Chondrocyte (in vitro differentiated cells): Measurements from ENCODE around the gene MUC2. TPM values are rescaled to one million over a fixed set of nuclear protein-coding genes. Genes with fewer than 3 reads are reported as not detected.

Source experiments
- DNase-seq: peaks from one replicate; pipeline ENCODE4 v3.0.0; 2021; ENCODE audit warnings: mixed read lengths, low spot score
- H3K27ac Mint-ChIP-seq: one replicate; pipeline ENCODE4 v1.8.0; 2021; ENCODE audit warnings: mild to moderate bottlenecking, moderate library complexity, mixed read lengths; ENCODE audit not compliant: unreplicated experiment
- H3K27me3 Mint-ChIP-seq: 2 replicates; pipeline ENCODE4 v1.8.0; 2021; ENCODE audit warnings: low read depth, mixed read lengths
- H3K36me3 Mint-ChIP-seq: 2 replicates; pipeline ENCODE4 v1.8.0; 2021; ENCODE audit warnings: low read depth, mixed read lengths
- H3K4me1 Mint-ChIP-seq: 2 replicates; pipeline ENCODE4 v1.8.0; 2021; ENCODE audit warnings: low read depth, mild to moderate bottlenecking, mixed read lengths
- H3K4me3 Mint-ChIP-seq: one replicate; pipeline ENCODE4 v1.8.0; 2021; ENCODE audit warnings: mild to moderate bottlenecking, moderate library complexity, mixed read lengths; ENCODE audit not compliant: unreplicated experiment
- H3K9me3 Mint-ChIP-seq: 2 replicates; pipeline ENCODE4 v1.8.0; 2021; ENCODE audit warnings: low read depth, mixed read lengths
- total RNA-seq: library from RNA; stranded (reverse); gene quantifications from 3 replicates; pipeline ENCODE4 v1.2.1, GENCODE V29; 2021
- TF ChIP-seq, protein P1 (sequence below): fragments of 200-600 bp; sonication (generic); IDR thresholded peaks from 2 replicates; pipeline ENCODE4 v1.5.0; 2021; ENCODE audit warnings: antibody characterized with exemption, mild to moderate bottlenecking, moderate library complexity

Gene MUC2
- total RNA-seq, 1 donor from 2014 or later = not detected

GRCh38 chr11:1041149-1041467 lies 33.6 kb upstream of the MUC2 start:
- TF ChIP-seq, protein P1, sequence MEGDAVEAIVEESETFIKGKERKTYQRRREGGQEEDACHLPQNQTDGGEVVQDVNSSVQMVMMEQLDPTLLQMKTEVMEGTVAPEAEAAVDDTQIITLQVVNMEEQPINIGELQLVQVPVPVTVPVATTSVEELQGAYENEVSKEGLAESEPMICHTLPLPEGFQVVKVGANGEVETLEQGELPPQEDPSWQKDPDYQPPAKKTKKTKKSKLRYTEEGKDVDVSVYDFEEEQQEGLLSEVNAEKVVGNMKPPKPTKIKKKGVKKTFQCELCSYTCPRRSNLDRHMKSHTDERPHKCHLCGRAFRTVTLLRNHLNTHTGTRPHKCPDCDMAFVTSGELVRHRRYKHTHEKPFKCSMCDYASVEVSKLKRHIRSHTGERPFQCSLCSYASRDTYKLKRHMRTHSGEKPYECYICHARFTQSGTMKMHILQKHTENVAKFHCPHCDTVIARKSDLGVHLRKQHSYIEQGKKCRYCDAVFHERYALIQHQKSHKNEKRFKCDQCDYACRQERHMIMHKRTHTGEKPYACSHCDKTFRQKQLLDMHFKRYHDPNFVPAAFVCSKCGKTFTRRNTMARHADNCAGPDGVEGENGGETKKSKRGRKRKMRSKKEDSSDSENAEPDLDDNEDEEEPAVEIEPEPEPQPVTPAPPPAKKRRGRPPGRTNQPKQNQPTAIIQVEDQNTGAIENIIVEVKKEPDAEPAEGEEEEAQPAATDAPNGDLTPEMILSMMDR = no peak
- Mint-ChIP-seq H3K27me3 (peaks cover 10% of the 10 kb centered on the region), H3K36me3 (peaks cover 3% of the 10 kb centered on the region), H3K27ac (no peak overlapping the region), H3K9me3 (peaks cover 5% of the 10 kb centered on the region), H3K4me3 (no peak overlapping the region), H3K4me1 (no peaks in the 10 kb centered on the region)
- no peak for DNase-seq

GRCh38 chr11:1041471-1041870 lies 33.2 kb upstream of the MUC2 start:
- Mint-ChIP-seq H3K27me3 (peaks cover 12% of the 10 kb centered on the region), H3K4me1 (no peaks in the 10 kb centered on the region), H3K9me3 (peaks cover 5% of the 10 kb centered on the region), H3K4me3 (no peak overlapping the region), H3K27ac (no peak overlapping the region), H3K36me3 (peaks cover 3% of the 10 kb centered on the region)
- peak; percentile 88 for DNase-seq
- TF ChIP-seq, protein P1 = no peak

GRCh38 chr11:1041936-1042608 lies 32.6 kb upstream of the MUC2 start:
- DNase-seq = peak; percentile 89
- H3K9me3 Mint-ChIP-seq = peaks cover 5% of the 10 kb centered on the region
- H3K4me3 Mint-ChIP-seq = no peak overlapping the region
- peaks cover 15% of the 10 kb centered on the region for H3K27me3 Mint-ChIP-seq
- no peaks in the 10 kb centered on the region for H3K4me1 Mint-ChIP-seq
- H3K36me3 Mint-ChIP-seq = peaks cover 3% of the 10 kb centered on the region
- H3K27ac Mint-ChIP-seq = no peak overlapping the region
- TF ChIP-seq, protein P1 = no peak

DNA sequence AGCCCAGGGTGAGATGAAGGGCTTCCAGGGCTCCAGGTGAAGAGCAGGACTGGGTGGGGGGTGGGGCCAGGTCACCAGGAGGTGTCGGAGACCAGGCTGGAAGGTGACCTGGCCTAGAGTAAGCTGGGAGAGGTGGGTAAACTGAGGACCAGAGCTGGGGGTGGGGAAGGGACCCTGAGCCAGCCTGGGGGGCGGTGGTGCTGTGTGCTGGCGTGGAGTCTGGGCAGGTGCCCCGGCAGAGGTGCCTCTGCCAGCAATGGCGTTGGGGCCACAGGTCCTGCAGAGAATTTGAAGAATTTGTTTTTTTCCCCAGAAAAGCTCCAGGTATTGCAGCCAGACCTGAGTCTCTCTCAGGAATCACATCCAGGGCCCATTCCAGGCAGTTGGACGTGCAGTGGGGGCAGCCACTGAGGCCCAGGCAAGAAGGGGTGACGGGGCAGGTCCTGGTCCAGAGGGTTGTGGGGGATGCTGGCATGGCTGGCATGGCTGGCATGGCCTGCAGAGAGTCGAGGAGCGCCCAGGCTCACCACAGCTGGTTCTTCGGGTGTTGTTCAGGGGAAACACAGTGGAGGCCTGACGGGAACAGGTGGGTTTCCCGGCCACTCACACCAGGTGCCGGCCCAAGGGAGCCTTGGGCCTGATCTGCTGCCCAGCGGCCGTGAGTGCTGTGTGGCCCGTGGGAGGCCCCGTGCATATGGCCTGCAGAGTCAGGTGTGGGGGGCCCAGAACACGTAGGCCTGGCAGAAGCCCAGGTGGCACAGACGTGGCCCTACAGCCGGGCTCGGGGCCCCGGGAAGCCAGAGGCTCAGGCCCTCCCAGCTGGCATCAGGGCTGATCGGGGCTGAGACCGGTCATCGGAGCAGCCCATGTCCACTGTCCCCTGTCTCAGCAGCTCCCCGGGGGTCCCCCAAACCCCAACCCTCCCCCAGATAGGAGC lies 31.8 kb upstream of the MUC2 start:
- TF ChIP-seq, protein P1 = no peak
- Mint-ChIP-seq H3K36me3 (peaks cover 3% of the 10 kb centered on the region), H3K9me3 (peaks cover 5% of the 10 kb centered on the region), H3K27me3 (peaks cover 23% of the 10 kb centered on the region), H3K4me1 (no peaks in the 10 kb centered on the region), H3K27ac (no peak overlapping the region), H3K4me3 (no peak overlapping the region)
- peak; percentile 50 for DNase-seq

DNA sequence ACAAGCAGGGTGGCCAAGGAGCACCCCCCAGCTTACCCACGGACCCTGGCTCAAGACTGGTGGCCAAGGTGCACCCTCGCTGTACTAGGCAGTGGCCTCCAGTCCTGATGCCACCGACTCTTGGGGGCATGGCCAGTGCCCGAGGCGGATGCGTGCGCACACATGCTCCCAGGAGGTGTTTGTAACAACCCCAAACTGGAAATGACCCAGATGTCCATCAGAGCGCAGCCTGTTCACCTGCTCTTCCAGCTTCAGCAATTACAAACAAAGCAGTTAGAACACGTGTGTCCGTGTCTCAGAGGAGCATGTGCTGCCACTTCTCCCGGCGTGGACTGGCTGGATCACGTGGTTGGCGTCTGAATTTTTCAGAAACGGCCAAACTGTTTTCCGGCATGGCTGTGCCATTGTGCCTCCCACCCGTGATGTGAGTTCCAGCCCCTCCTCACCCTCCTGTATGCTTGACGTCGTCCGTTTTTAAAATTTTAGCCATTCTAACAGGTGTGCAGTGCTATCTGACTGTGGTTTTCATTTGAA lies 31.0 kb upstream of the MUC2 start:
- Mint-ChIP-seq H3K4me1 (no peaks in the 10 kb centered on the region), H3K27ac (no peak overlapping the region), H3K36me3 (peaks cover 3% of the 10 kb centered on the region), H3K9me3 (peaks cover 5% of the 10 kb centered on the region), H3K4me3 (no peak overlapping the region), H3K27me3 (peaks cover 29% of the 10 kb centered on the region)
- DNase-seq = no peak
- TF ChIP-seq, protein P1 = no peak
